Gastrocnemius medialis (tissue), 4 donors: Measurements from ENCODE around the gene TENT5A.

ENCODE experiments used
- CTCF ChIP-seq, 5 experiments: fragments of 450-650 bp in 3 of 5; fragments of 200-600 bp in 2 of 5; sonication (generic) in 2 of 5; IDR thresholded peaks in 4 of 5; conservative IDR thresholded peaks in 1 of 5; 1 replicate in 4 of 5; 2 replicates in 1 of 5; pipeline ENCODE4 v1.5.1; 2016 to 2019; ENCODE audit warnings: antibody characterized with exemption in 5 of 5, mild to moderate bottlenecking in 3 of 5, moderate library complexity in 3 of 5
- POLR2A ChIP-seq, 2 donors: fragments of 450-650 bp; IDR thresholded peaks; one replicate each; pipeline ENCODE4 v1.6.1; 2017; ENCODE audit warnings: antibody characterized with exemption in 2 of 2, mild to moderate bottlenecking in 2 of 2, moderate library complexity in 2 of 2

GRCh38 chr6:81786150-81786549 lies 33.7 kb upstream of the TENT5A start:
- TF ChIP-seq CTCF (IDR thresholded peaks at IDR 0.05 in 4 of 5, conservative IDR thresholded peaks at IDR 0.05 in 1 of 5) (no peak), POLR2A (IDR thresholded peaks at IDR 0.05) (no peak)
